LNCaP clone FGC (cell line): Measurements from ENCODE around the gene NKTR.

ENCODE experiments used
- DNase-seq: peaks from one replicate; pipeline ENCODE4 v3.0.0-alpha.2; 2011; ENCODE audit warnings: low read depth
- H3K4me3 ChIP-seq: 2 replicates; pipeline ENCODE4 v1.5.1; 2011; ENCODE audit warnings: mild to moderate bottlenecking, low read depth, low read length, control low read depth
- CTCF ChIP-seq: IDR thresholded peaks from 2 replicates; pipeline ENCODE4 v1.5.1; 2012; ENCODE audit warnings: mild to moderate bottlenecking; ENCODE audit not compliant: control insufficient read depth, insufficient read depth; ENCODE audit errors: extremely low read depth

NKTR gene

GRCh38 chr3:42685363-42685881, 84.9 kb downstream of the NKTR start, which contains the start of gene KLHL40:
Gene KLHL40 (plus strand): TSS chr3:42685537. CDS start chr3:42685619, 82 bp downstream.
- H3K4me3 ChIP-seq = no peak within 1 kb of the TSS
- DNase-seq = no peak

GRCh38 chr3:42685891-42686820, 85.7 kb downstream of the NKTR start:
- no peak for DNase-seq
- TF ChIP-seq CTCF = no peak
- no peak overlapping the region for H3K4me3 ChIP-seq

More at GRCh38 chr3:42685363-42685881, 84.9 kb downstream of the NKTR start, which contains the start of gene KLHL40:
- no peak for TF ChIP-seq CTCF

GRCh38 chr3:42686832-42687650, 86.6 kb downstream of the NKTR start:
- DNase-seq = no peak
- no peak overlapping the region for H3K4me3 ChIP-seq
- no peak for TF ChIP-seq CTCF

GRCh38 chr3:42688016-42688415, 87.5 kb downstream of the NKTR start:
- TF ChIP-seq CTCF = no peak
- no peak overlapping the region for H3K4me3 ChIP-seq
- DNase-seq = no peak

GRCh38 chr3:42688487-42689420, 88.3 kb downstream of the NKTR start:
- no peak for TF ChIP-seq CTCF
- H3K4me3 ChIP-seq = no peak overlapping the region
- no peak for DNase-seq
